NCI-H1092 treated with DMSO at 0.1 percent for 48 hours (cell line): ENCODE results near the gene IKZF1.
A peak's percentile ranks its signal among the peaks of the same experiment; 100 is the strongest.

ENCODE experiments used
- DNase-seq: peaks from one replicate; lab custom pipeline; 2025; lab: John Stamatoyannopoulos, UW

Gene IKZF1

GRCh38 chr7:50412973-50413372 is 108.5 kb downstream of the IKZF1 start:
- DNase-seq: no peak

DNA sequence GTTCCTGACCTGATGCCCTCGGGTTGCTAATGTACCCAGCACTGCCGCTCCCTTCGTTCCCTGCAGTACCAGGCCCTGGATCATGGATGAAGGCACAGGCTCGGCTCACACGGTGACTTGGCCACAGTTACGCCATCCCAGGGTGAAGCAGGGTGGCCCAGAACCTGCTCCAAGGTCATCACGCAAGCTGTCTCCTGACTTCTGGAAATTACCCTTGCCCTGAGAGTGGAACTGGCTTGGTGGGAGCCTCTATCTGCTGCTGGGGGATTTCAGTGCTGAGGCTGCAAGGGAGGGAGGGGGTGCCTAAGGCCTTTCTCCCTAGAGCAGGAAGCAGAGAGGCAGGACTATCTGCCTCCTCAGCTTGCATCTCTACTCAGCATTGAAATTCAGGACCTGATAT is 109.0 kb downstream of the IKZF1 start:
- no peak for DNase-seq

- no peak for DNase-seq
These were observed 111.4 kb downstream of the IKZF1 start for GRCh38 chr7:50415844-50416364.

- no peak for DNase-seq
These were observed 112.1 kb downstream of the IKZF1 start for GRCh38 chr7:50416527-50417182.

DNA sequence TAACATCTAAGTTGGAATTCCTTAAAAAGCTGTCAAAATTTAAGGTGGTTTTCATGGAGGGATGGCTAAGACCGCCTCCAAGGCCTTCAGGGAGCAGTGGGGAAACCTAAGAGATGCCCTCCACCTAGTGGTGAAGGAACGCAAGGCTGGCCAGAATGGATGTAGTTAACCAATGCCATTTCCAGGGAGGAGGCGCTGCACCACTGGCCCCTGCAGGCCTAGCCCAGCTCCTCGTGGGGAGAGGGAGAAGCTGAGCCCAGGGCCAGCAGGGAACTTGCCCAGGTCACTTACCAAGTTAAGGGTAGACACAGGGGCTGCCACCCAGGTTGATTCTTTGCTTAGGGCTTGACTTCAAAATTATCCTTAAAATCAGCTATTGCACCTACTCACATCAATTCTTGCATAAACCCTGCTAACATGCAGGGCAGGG is 113.6 kb downstream of the IKZF1 start:
- DNase-seq: peak; percentile 86

- no peak for DNase-seq
These were observed 114.2 kb downstream of the IKZF1 start for GRCh38 chr7:50418526-50419290.

GRCh38 chr7:50421043-50421442 is 116.5 kb downstream of the IKZF1 start:
- no peak for DNase-seq

DNA sequence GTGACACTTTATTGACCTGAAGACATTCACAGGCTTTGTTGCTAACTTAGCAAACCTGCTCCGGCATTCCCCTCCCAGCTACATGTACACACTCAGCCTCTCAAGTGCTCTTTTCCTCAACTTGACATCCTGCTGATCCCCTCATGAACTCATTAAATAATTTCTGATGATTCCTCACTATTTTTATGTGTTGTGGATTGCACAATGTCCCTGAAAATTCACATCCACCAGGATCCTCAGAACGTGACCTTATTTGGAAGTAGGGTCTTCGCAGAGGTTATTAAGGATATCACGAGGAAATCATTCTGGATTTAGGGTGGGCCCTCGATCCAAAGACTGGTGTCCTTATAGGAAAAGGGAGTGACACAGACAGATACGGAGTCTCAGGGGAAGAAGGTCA is 118.3 kb downstream of the IKZF1 start:
- no peak for DNase-seq

GRCh38 chr7:50423860-50424259 is 119.3 kb downstream of the IKZF1 start:
- DNase-seq: no peak

DNA sequence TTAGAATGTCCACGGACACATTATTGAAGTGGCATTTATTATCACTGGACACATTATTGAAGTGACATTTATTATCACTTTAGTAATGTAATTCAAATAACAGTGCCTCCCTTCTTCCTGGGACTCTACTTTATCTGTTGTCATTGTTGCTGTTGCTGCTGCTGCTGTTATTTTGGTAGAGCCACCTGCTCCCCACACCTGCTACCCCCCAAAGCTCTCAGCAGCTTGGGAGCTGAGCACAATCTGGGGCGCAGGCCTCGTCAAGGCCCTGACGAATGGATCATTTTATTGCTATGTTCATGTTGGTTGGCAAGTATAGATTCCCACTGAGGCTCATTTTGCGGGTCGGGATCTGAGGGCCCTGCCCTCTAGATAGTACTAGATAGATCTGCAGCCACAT is 120.8 kb downstream of the IKZF1 start:
- no peak for DNase-seq

GRCh38 chr7:50426280-50427045 is 121.9 kb downstream of the IKZF1 start:
- no peak for DNase-seq

DNA sequence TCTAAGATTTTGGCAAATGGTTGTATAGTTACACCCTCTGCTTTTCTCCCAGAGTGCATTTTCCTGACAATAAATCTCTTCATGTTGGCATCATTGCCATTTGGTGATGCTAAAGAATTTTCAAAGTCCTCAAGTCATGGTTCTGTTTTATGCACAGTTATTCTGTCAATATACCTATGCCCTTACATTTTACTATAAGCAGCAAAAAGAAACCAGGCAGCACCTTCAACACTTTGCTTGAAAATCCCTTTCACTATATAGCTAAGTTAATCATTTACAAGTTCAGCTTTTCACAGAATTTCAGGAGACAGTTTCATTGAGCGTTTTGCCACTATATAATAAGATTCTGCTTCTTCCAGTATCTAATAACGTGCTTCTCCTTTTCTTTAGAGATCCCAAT is 123.0 kb downstream of the IKZF1 start:
- DNase-seq: no peak

GRCh38 chr7:50428911-50429310 is 124.4 kb downstream of the IKZF1 start:
- no peak for DNase-seq

- DNase-seq: no peak
These were observed 126.8 kb downstream of the IKZF1 start for GRCh38 chr7:50431316-50431715.

DNA sequence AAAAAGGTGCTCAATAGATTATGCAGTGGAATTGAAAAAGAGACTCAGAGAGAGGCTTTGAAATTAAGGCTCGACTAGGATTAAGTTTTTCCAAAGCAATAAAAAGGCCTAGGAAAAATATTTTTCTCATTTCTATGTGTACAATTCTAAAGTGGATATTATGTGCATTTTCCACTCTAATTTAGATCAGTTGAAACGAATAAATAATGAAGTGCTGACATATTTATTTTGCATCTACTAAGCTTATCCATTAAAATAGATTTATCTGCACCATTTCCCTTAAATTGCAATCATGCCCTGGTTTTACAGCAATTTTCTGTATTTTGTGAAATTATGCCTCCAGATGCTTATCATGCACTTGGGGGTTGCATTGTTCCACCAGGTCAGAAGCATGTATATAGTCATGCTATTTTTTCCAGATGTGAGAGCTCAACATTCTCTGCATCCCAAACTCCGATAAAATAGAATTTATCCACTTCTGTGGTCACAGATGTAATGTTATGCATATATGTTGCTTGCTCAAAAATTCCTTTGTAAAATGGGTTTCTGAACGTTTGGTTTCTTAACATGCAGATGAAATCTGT is 127.3 kb downstream of the IKZF1 start:
- DNase-seq: no peak

GRCh38 chr7:50436133-50436806 is 131.8 kb downstream of the IKZF1 start:
- no peak for DNase-seq

- DNase-seq: no peak
These were observed 142.0 kb downstream of the IKZF1 start for GRCh38 chr7:50446542-50446960.

- DNase-seq: no peak
These were observed 144.3 kb downstream of the IKZF1 start for GRCh38 chr7:50448823-50449222.

- peak; percentile 60 for DNase-seq
These were observed 145.0 kb downstream of the IKZF1 start for GRCh38 chr7:50449501-50449880.

DNA sequence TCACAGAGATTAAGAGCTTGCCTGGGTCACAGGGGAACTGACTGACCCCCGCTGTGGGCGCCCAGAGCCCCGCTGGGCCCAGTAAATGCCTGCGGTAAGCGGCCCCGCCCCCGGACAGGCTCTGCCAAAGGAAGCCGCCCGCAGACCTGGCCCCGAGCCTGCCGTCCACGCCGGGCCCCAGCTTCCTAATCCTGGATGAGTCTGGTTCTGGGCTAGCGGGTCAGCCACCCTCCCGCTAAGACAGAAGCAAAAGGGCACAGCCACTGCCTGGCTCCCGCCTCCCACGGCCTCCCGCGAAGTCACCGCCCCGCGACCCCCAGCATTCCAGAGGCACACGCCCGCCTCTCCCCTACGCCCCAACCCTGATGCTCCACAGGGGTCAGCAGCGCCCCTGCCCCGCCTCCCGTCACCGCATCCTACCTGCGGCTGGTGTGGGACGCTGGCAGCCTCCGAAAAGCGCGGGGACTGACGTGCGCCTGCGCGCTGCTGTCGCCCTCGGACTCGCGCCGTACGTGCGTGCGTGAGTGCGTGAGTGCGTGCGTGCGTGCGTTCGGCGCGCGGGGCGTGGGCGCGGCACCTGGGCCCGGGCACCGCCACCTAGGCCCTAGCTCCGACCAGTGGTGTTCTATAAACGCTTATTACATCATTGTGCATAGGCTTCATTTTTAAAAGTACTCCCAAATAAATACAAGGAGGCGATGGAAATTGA is 145.5 kb downstream of the IKZF1 start, which contains the start of gene FIGNL1:
Gene FIGNL1 (minus strand): TSS at position 470 of the 709 bp plus-strand sequence. CDS start 3,063 bp downstream, outside the sequence.
- DNase-seq: peak; percentile 85

- peak; percentile 49 for DNase-seq
These were observed 146.1 kb downstream of the IKZF1 start for GRCh38 chr7:50450590-50451032.
